Chondrocyte (in vitro differentiated cells): ENCODE measurements around the gene HIGD1C. TPM values are rescaled to one million over a fixed set of nuclear protein-coding genes. Genes with fewer than 3 reads are reported as not detected.

Experiments used
- DNase-seq: peaks from one replicate; pipeline ENCODE4 v3.0.0; 2021; ENCODE audit warnings: mixed read lengths, low spot score
- H3K27ac Mint-ChIP-seq: one replicate; pipeline ENCODE4 v1.8.0; 2021; ENCODE audit warnings: mild to moderate bottlenecking, moderate library complexity, mixed read lengths; ENCODE audit not compliant: unreplicated experiment
- H3K27me3 Mint-ChIP-seq: 2 replicates; pipeline ENCODE4 v1.8.0; 2021; ENCODE audit warnings: low read depth, mixed read lengths
- H3K36me3 Mint-ChIP-seq: 2 replicates; pipeline ENCODE4 v1.8.0; 2021; ENCODE audit warnings: low read depth, mixed read lengths
- H3K4me1 Mint-ChIP-seq: 2 replicates; pipeline ENCODE4 v1.8.0; 2021; ENCODE audit warnings: low read depth, mild to moderate bottlenecking, mixed read lengths
- H3K4me3 Mint-ChIP-seq: one replicate; pipeline ENCODE4 v1.8.0; 2021; ENCODE audit warnings: mild to moderate bottlenecking, moderate library complexity, mixed read lengths; ENCODE audit not compliant: unreplicated experiment
- H3K9me3 Mint-ChIP-seq: 2 replicates; pipeline ENCODE4 v1.8.0; 2021; ENCODE audit warnings: low read depth, mixed read lengths
- total RNA-seq: library from RNA; stranded (reverse); gene quantifications from 3 replicates; pipeline ENCODE4 v1.2.1, GENCODE V29; 2021
- TF ChIP-seq, protein P1 (sequence below): fragments of 200-600 bp; sonication (generic); IDR thresholded peaks from 2 replicates; pipeline ENCODE4 v1.5.0; 2021; ENCODE audit warnings: antibody characterized with exemption, mild to moderate bottlenecking, moderate library complexity

The HIGD1C gene
- total RNA-seq, 1 donor from 2014 or later, result not detected

DNA sequence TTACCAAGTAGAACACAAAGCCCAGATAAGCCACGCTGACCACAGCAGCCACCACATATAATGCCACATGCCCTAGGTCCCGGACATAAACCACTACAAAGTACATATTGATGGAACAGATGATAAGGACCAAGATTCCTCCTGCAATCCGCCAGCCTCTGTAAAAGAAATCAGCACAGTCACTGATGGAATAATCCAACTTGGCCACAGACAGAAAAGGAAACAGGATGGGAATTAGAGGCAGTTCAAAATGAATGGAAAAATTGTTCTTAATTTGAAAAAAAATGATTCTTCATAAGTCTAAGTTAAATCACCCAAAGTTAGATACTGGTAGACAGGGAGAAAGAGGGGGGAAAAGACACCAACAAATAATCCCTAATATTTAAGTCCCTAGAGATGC is 38.4 kb downstream of the HIGD1C start:
- no peaks in the 10 kb centered on the region for H3K9me3 Mint-ChIP-seq
- H3K36me3 Mint-ChIP-seq, result peaks cover 36% of the 10 kb centered on the region
- H3K27me3 Mint-ChIP-seq, result no peaks in the 10 kb centered on the region
- no peak for DNase-seq
- no peak overlapping the region for H3K27ac Mint-ChIP-seq
- H3K4me1 Mint-ChIP-seq, result peaks cover 14% of the 10 kb centered on the region
- no peak overlapping the region for H3K4me3 Mint-ChIP-seq
- TF ChIP-seq, protein P1, sequence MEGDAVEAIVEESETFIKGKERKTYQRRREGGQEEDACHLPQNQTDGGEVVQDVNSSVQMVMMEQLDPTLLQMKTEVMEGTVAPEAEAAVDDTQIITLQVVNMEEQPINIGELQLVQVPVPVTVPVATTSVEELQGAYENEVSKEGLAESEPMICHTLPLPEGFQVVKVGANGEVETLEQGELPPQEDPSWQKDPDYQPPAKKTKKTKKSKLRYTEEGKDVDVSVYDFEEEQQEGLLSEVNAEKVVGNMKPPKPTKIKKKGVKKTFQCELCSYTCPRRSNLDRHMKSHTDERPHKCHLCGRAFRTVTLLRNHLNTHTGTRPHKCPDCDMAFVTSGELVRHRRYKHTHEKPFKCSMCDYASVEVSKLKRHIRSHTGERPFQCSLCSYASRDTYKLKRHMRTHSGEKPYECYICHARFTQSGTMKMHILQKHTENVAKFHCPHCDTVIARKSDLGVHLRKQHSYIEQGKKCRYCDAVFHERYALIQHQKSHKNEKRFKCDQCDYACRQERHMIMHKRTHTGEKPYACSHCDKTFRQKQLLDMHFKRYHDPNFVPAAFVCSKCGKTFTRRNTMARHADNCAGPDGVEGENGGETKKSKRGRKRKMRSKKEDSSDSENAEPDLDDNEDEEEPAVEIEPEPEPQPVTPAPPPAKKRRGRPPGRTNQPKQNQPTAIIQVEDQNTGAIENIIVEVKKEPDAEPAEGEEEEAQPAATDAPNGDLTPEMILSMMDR, result no peak

- no peak for DNase-seq
- H3K36me3 Mint-ChIP-seq, result peaks cover 36% of the 10 kb centered on the region
- TF ChIP-seq, protein P1, result no peak
- H3K9me3 Mint-ChIP-seq, result no peaks in the 10 kb centered on the region
- no peak overlapping the region for H3K4me3 Mint-ChIP-seq
- H3K27me3 Mint-ChIP-seq, result no peaks in the 10 kb centered on the region
- peaks cover 10% of the 10 kb centered on the region for H3K4me1 Mint-ChIP-seq
- H3K27ac Mint-ChIP-seq, result no peak overlapping the region
These were observed 38.9 kb downstream of the HIGD1C start for GRCh38 chr12:50991291-50991690.

- Mint-ChIP-seq H3K36me3 (peaks cover 42% of the 10 kb centered on the region), H3K4me1 (no peaks in the 10 kb centered on the region), H3K9me3 (no peaks in the 10 kb centered on the region), H3K27me3 (no peaks in the 10 kb centered on the region), H3K4me3 (no peak overlapping the region), H3K27ac (no peak overlapping the region)
- DNase-seq, result no peak
- TF ChIP-seq, protein P1, result no peak
These were observed 40.5 kb downstream of the HIGD1C start for GRCh38 chr12:50992819-50993218.

DNA sequence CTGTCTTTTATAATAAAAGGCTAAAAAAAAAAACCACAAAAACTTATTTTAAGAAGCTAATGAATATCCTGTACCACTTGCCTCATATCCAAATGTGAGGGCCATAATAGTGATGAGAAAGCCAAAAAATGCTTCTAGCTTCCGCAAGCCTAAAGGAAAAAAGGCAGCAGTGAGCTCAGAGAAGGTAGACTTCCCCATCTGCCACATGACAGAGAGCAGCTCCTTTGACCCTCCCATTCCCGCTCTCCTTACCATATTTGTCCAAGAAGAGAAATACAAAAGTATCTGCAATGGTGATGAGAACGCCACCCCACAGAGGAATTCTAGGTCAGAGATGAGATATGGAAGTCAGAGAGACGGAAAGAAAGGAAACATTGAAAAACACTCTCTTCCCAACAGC is 46.7 kb downstream of the HIGD1C start:
- no peaks in the 10 kb centered on the region for H3K27me3 Mint-ChIP-seq
- H3K4me1 Mint-ChIP-seq, result peaks cover 11% of the 10 kb centered on the region
- no peak for DNase-seq
- TF ChIP-seq, protein P1, result no peak
- no peak overlapping the region for H3K4me3 Mint-ChIP-seq
- no peak overlapping the region for H3K27ac Mint-ChIP-seq
- no peaks in the 10 kb centered on the region for H3K9me3 Mint-ChIP-seq
- H3K36me3 Mint-ChIP-seq, result peaks cover 28% of the 10 kb centered on the region

DNA sequence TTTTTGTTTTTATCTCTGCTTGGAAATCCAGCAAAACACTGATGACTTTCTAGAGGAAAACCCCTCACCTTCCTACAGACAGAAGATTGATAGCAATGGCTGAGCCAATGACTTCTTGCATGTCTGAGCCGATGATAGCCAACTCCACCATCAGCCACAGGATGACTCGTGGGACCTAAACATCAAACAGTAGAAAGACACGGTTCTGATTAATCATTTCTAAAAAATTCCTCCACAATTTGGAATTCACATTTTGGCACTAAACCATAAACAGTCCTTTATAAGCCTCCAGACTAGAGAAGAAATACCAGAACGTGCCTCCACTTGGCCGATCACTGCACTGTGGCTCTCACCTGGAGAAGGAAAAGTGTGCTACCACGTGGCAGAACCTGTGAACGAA is 47.9 kb downstream of the HIGD1C start:
- Mint-ChIP-seq H3K4me1 (peaks cover 15% of the 10 kb centered on the region), H3K27ac (no peak overlapping the region), H3K27me3 (no peaks in the 10 kb centered on the region), H3K9me3 (no peaks in the 10 kb centered on the region), H3K4me3 (no peak overlapping the region), H3K36me3 (peaks cover 21% of the 10 kb centered on the region)
- no peak for DNase-seq
- TF ChIP-seq, protein P1, result no peak
